Ectodermal cell (in vitro differentiated cells): Measurements from ENCODE around the gene TBL3.
"Not testable (repeated sequence)": the region's sequence is repeated elsewhere in the genome, so short reads cannot be mapped to it uniquely, and the experiment has no call there.

Experiments used
- H3K27ac ChIP-seq: 2 replicates; pipeline ENCODE4 v1.7.0; 2013; ENCODE audit warnings: mild to moderate bottlenecking, low read depth, low read length; ENCODE audit not compliant: insufficient read depth, poor library complexity, severe bottlenecking
- H3K27me3 ChIP-seq: 2 replicates; pipeline ENCODE4 v1.7.0; 2013; ENCODE audit warnings: mild to moderate bottlenecking, low read length; ENCODE audit not compliant: insufficient read depth, control insufficient read depth, poor library complexity, severe bottlenecking
- H3K36me3 ChIP-seq: one replicate; pipeline ENCODE4 v1.7.0; 2013; ENCODE audit warnings: low read length; ENCODE audit not compliant: control insufficient read depth, insufficient read depth
- H3K4me1 ChIP-seq: one replicate; pipeline ENCODE4 v1.7.0; 2013; ENCODE audit warnings: low read length; ENCODE audit not compliant: control insufficient read depth, insufficient read depth
- H3K4me3 ChIP-seq: 2 replicates; pipeline ENCODE4 v1.7.0; 2013; ENCODE audit warnings: low read depth, low read length, control low read depth; ENCODE audit not compliant: insufficient read depth
- H3K9me3 ChIP-seq: 2 replicates; pipeline ENCODE4 v1.7.0; 2013; ENCODE audit warnings: mild to moderate bottlenecking, low read length, moderate library complexity; ENCODE audit not compliant: control insufficient read depth
- WGBS, 2 experiments: methylation state at CpG; one replicate each; pipeline ENCODE4 v1.1.7; 2013; ENCODE audit warnings: missing lambda C conversion rate in 2 of 2; 5-methylcytosine and 5-hydroxymethylcytosine counted together

Gene TBL3

GRCh38 chr16:2009791-2010510 is 38.1 kb downstream of the TBL3 start, which contains the start of gene ZNF598:
Gene ZNF598 (minus strand): TSS chr16:2009821.
- Histone ChIP-seq H3K9me3 (no peaks in the 10 kb centered on the region), H3K4me3 (peak within 1 kb of the TSS; percentile 95), H3K36me3 (no peaks in the 10 kb centered on the region), H3K4me1 (peaks cover 25% of the 10 kb centered on the region), H3K27me3 (no peaks in the 10 kb centered on the region), H3K27ac (peak within 1 kb of the TSS; percentile 42)
- 4% methylated on average over 52 of the region's 52 CpGs for WGBS, 2 experiments

- not testable (repeated sequence) for H3K36me3 ChIP-seq, H3K9me3 ChIP-seq, H3K27ac ChIP-seq, H3K27me3 ChIP-seq, H3K4me3 ChIP-seq
- WGBS, 2 experiments = 88 to 92% methylated on average over 9 of the region's 9 CpGs
- peaks cover 18% of the 10 kb centered on the region for H3K4me1 ChIP-seq
Observed at GRCh38 chr16:2011726-2012125, 39.9 kb downstream of the TBL3 start.

GRCh38 chr16:2013527-2013926 is 41.7 kb downstream of the TBL3 start:
- Histone ChIP-seq H3K4me3 (no peak overlapping the region), H3K9me3 (no peaks in the 10 kb centered on the region), H3K36me3 (no peaks in the 10 kb centered on the region), H3K27me3 (peaks cover 10% of the 10 kb centered on the region), H3K27ac (no peak overlapping the region), H3K4me1 (peaks cover 5% of the 10 kb centered on the region)
- 91 to 94% methylated on average over 15 of the region's 15 CpGs for WGBS, 2 experiments

- 91% methylated on average over 22 to 24 of the region's 24 CpGs for WGBS, 2 experiments
- H3K4me1 ChIP-seq = peaks cover 1% of the 10 kb centered on the region
- H3K27ac ChIP-seq = no peak overlapping the region
Observed at GRCh38 chr16:2015117-2015946, 43.5 kb downstream of the TBL3 start.

DNA sequence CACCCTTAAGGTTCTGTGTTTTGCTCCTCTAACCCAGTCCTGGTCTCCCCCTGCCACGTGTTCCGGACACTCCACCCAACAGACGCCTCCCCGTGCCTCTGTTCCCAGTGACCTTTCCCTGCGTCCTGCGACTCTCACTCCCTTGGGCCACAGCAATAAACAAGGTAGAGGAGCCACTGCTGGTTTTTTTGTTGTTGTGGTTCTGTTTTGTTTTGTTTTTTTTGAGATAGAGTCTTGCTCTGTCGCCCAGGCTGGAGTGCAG is 44.0 kb downstream of the TBL3 start:
- H3K27me3 ChIP-seq = peaks cover 34% of the 10 kb centered on the region
- no peak overlapping the region for H3K4me3 ChIP-seq
- H3K36me3 ChIP-seq = no peaks in the 10 kb centered on the region
- 92 to 93% methylated on average over 7 of the region's 7 CpGs for WGBS, 2 experiments
- H3K27ac ChIP-seq = no peak overlapping the region
- H3K9me3 ChIP-seq = no peaks in the 10 kb centered on the region
- H3K4me1 ChIP-seq = no peaks in the 10 kb centered on the region

More at GRCh38 chr16:2015117-2015946, 43.5 kb downstream of the TBL3 start:
- Histone ChIP-seq H3K9me3 (no peaks in the 10 kb centered on the region), H3K4me3 (no peak overlapping the region), H3K36me3 (no peaks in the 10 kb centered on the region), H3K27me3 (peaks cover 28% of the 10 kb centered on the region)

- WGBS, 2 experiments = 54 to 55% methylated on average over 13 of the region's 13 CpGs
- H3K4me1 ChIP-seq = no peaks in the 10 kb centered on the region
- H3K27me3 ChIP-seq = peaks cover 40% of the 10 kb centered on the region
- H3K4me3 ChIP-seq = no peak overlapping the region
- H3K9me3 ChIP-seq = no peaks in the 10 kb centered on the region
- H3K27ac ChIP-seq = no peak overlapping the region
- H3K36me3 ChIP-seq = no peaks in the 10 kb centered on the region
Observed at GRCh38 chr16:2016407-2016922, 44.6 kb downstream of the TBL3 start.

- no peaks in the 10 kb centered on the region for H3K9me3 ChIP-seq
- H3K4me1 ChIP-seq = no peaks in the 10 kb centered on the region
- peaks cover 65% of the 10 kb centered on the region for H3K27me3 ChIP-seq
- WGBS, 2 experiments = 4 to 7% methylated on average over 33 of the region's 33 CpGs
- H3K27ac ChIP-seq = no peak within 1 kb of the TSS
- H3K36me3 ChIP-seq = no peaks in the 10 kb centered on the region
- H3K4me3 ChIP-seq = peak within 1 kb of the TSS; percentile 1
Observed at GRCh38 chr16:2019518-2019920, 47.7 kb downstream of the TBL3 start, which contains the start of gene NPW. Gene NPW (plus strand): TSS chr16:2019785.

DNA sequence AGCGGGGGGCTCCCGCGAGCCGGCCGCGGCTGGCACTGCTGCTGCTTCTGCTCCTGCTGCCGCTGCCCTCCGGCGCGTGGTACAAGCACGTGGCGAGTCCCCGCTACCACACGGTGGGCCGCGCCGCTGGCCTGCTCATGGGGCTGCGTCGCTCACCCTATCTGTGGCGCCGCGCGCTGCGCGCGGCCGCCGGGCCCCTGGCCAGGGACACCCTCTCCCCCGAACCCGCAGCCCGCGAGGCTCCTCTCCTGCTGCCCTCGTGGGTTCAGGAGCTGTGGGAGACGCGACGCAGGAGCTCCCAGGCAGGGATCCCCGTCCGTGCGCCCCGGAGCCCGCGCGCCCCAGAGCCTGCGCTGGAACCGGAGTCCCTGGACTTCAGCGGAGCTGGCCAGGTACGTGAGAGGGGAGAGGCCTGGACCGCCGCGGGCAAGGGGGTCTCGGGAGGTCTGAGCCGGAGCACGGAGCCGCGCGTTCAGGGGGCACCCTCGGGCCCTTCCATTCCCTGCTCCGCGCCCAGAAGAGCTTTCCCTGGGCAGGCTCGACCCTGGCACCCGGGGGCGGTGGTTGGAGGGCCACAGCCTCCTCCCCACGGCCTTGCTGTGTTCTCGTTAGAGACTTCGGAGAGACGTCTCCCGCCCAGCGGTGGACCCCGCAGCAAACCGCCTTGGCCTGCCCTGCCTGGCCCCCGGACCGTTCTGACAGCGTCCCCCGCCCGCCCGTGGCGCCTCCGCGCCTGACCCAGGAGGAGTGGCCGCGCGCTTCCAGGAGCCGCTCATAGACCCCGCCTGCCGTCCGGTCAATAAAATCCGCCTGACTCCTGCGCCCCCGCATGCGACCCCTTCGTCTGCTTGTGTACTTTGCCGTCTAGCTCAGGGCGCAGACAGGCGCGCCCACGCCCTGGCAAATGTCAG is 48.3 kb downstream of the TBL3 start:
- peak overlapping the region; percentile 1 for H3K4me3 ChIP-seq
- no peaks in the 10 kb centered on the region for H3K4me1 ChIP-seq
- no peaks in the 10 kb centered on the region for H3K9me3 ChIP-seq
- H3K27ac ChIP-seq = no peak overlapping the region
- H3K27me3 ChIP-seq = peaks cover 70% of the 10 kb centered on the region
- no peaks in the 10 kb centered on the region for H3K36me3 ChIP-seq
- WGBS, 2 experiments = 3% methylated on average over 96 of the region's 96 CpGs

DNA sequence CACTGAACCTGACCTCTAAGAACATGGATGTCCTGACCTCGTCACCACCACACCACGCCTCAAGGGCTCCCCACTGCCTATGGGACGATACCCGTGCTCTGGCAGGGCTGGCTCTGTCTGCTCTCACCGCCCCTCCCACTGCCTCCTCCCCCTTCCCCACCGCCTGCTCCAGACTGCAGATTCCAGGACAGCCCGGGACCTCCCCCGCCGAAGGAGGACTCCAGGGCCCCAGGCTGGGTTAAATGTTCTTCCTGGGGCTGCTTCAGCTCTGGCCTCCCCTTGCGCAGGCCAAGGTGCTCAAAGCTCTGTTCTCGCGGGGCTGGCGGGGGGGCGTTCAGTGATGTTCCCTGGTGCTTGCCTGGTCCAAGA is 50.9 kb downstream of the TBL3 start:
- Histone ChIP-seq H3K27me3 (peaks cover 91% of the 10 kb centered on the region), H3K4me3 (peak overlapping the region; percentile 32), H3K27ac (no peak overlapping the region), H3K36me3 (no peaks in the 10 kb centered on the region), H3K9me3 (no peaks in the 10 kb centered on the region), H3K4me1 (no peaks in the 10 kb centered on the region)
- 4% methylated on average over 14 of the region's 14 CpGs for WGBS, 2 experiments
